ENCODE measurements around the gene SLC17A7. TPM values are rescaled to one million over a fixed set of nuclear protein-coding genes. Genes with fewer than 3 reads are reported as not detected.

The SLC17A7 gene
- total and polyA plus RNA-seq, 2 donors from 2014 or later = 0.45 to 1.4 TPM

GRCh38 chr19:49421039-49421877 is 20.1 kb downstream of the SLC17A7 start:
- H3K27ac ChIP-seq (ENCODE audit: low read depth in 2 of 2, low read length in 2 of 2) = no peak overlapping the region
- intact Hi-C loops (cut with DNase I) = no loop called here
- H3K27me3 ChIP-seq (ENCODE audit: control insufficient read depth, insufficient read depth, low read length) = peaks cover 50% of the 10 kb centered on the region
- H3K36me3 ChIP-seq (ENCODE audit: control insufficient read depth in 2 of 3, insufficient read depth in 3 of 3, low read length in 3 of 3) = no peaks in the 10 kb centered on the region
- peak overlapping the region in 1 of 3 donors; percentile 20 for H3K4me3 ChIP-seq (ENCODE audit: low read length in 3 of 3)
- peaks cover 0 to 5% (median 0%) of the 10 kb centered on the region in 3 donors for H3K4me1 ChIP-seq (ENCODE audit: control insufficient read depth in 2 of 3, insufficient read depth in 2 of 3, low read depth in 1 of 3, low read length in 3 of 3)
- no peak overlapping the region for H3K9ac ChIP-seq (ENCODE audit: low read length in 3 of 3)
- no peaks in the 10 kb centered on the region for H3K9me3 ChIP-seq (ENCODE audit: control insufficient read depth in 2 of 3, insufficient read depth in 1 of 3, low read length in 3 of 3)
- no peak for TF ChIP-seq CTCF (IDR thresholded peaks at IDR 0.05; ENCODE audit: borderline replicate concordance, extremely low read depth, insufficient read depth)
- peak; percentile 85 to 91 (median 87) for DNase-seq
- FAIRE-seq = no peak

- Histone ChIP-seq H3K9ac (ENCODE audit: low read length in 3 of 3) (no peak overlapping the region), H3K27ac (ENCODE audit: low read depth in 2 of 2, low read length in 2 of 2) (no peak overlapping the region), H3K4me1 (ENCODE audit: control insufficient read depth in 2 of 3, insufficient read depth in 2 of 3, low read depth in 1 of 3, low read length in 3 of 3) (peaks cover 0 to 5% (median 0%) of the 10 kb centered on the region in 3 donors), H3K36me3 (ENCODE audit: control insufficient read depth in 2 of 3, insufficient read depth in 3 of 3, low read length in 3 of 3) (no peaks in the 10 kb centered on the region), H3K9me3 (ENCODE audit: control insufficient read depth in 2 of 3, insufficient read depth in 1 of 3, low read length in 3 of 3) (no peaks in the 10 kb centered on the region), H3K27me3 (ENCODE audit: control insufficient read depth, insufficient read depth, low read length) (peaks cover 40% of the 10 kb centered on the region), H3K4me3 (ENCODE audit: low read length in 3 of 3) (no peak overlapping the region)
- FAIRE-seq = no peak
- no peak for TF ChIP-seq CTCF (IDR thresholded peaks at IDR 0.05; ENCODE audit: borderline replicate concordance, extremely low read depth, insufficient read depth)
- DNase-seq = no peak
- intact Hi-C loops (cut with DNase I) = no loop called here
These were observed 21.1 kb downstream of the SLC17A7 start for GRCh38 chr19:49420227-49420626.

DNA sequence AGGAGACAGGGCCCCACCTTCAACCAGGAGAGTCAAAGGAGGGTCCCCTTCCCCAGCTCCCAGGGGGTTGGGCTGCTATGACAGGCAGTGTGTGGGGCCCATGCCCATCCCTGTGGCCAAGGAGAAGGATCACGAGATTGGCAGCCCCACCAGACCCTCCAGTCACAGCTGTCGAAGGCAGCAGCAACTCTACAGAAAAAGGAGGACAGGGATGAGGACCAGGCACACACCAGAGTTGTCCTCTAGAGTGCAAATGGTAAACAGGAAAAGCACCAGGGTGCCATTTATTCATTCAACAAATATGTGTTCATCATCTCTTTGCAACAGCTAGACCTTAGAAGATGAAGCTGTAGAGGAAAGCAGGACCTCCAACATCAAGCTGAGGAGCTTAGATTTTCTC is 22.2 kb downstream of the SLC17A7 start:
- Histone ChIP-seq H3K9ac (ENCODE audit: low read length in 3 of 3) (no peak overlapping the region), H3K27ac (ENCODE audit: low read depth in 2 of 2, low read length in 2 of 2) (no peak overlapping the region), H3K36me3 (ENCODE audit: control insufficient read depth in 2 of 3, insufficient read depth in 3 of 3, low read length in 3 of 3) (no peaks in the 10 kb centered on the region), H3K9me3 (ENCODE audit: control insufficient read depth in 2 of 3, insufficient read depth in 1 of 3, low read length in 3 of 3) (no peaks in the 10 kb centered on the region), H3K27me3 (ENCODE audit: control insufficient read depth, insufficient read depth, low read length) (peaks cover 31% of the 10 kb centered on the region), H3K4me1 (ENCODE audit: control insufficient read depth in 2 of 3, insufficient read depth in 2 of 3, low read depth in 1 of 3, low read length in 3 of 3) (peaks cover 0 to 5% (median 0%) of the 10 kb centered on the region in 3 donors), H3K4me3 (ENCODE audit: low read length in 3 of 3) (no peak overlapping the region)
- DNase-seq (no peak), FAIRE-seq (no peak)
- intact Hi-C loops (cut with DNase I) = no loop called here
- TF ChIP-seq CTCF (IDR thresholded peaks at IDR 0.05; ENCODE audit: borderline replicate concordance, extremely low read depth, insufficient read depth) = no peak

Data from kidney (tissue), 14 donors.